Activated CD4-positive, alpha-beta T cell treated with anti-CD3 and anti-CD28 coated beads, Interleukin-2, amount 50 U/mL, for 48 hours (primary cell): ENCODE data around the gene CD300LF.

Source experiments
- DNase-seq, 2 experiments: peaks; one replicate each; pipeline ENCODE4 v3.0.0-alpha.2; 2020

Gene CD300LF

DNA sequence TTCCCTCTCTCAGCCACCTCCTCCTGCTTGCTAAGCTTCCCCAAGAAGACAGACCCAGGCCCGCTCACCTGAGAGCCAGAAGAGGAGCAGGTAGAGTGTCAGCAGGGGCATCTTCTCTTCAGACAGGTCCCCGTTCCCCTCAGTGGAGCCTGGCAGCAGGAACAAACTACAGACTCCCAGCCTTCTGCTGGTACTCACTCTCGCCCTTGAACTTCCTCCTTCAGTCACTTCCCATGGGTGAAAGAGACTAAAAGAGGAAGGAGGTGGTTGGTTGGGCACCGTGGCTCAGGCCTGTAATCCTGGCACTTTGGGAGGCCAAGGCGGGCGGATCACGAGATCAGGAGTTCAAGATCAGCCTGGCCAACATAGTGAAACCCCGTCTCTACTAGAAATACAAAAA, at the start of gene CD300LF:
CD300LF (minus strand) TSS at position 168 of the 400 bp plus-strand sequence; CDS start at position 111, 57 bp downstream.
- no peak for DNase-seq

DNA sequence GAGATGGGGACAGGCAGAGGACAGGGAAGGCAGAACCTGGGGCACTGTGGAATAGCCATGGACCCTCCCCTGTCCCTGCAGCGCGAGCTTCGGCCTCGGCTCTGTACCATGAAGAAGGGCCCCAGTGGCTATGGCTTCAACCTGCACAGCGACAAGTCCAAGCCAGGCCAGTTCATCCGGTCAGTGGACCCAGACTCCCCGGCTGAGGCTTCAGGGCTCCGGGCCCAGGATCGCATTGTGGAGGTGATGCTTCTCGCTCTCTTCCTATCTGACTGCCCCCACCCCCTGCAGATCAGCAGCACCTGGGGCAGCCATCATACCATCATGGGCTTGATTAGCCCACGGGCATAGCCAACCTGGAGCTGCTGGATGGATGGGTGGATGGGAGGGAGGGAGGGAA, 49.2 kb upstream of the CD300LF start:
- no peak for DNase-seq

DNA sequence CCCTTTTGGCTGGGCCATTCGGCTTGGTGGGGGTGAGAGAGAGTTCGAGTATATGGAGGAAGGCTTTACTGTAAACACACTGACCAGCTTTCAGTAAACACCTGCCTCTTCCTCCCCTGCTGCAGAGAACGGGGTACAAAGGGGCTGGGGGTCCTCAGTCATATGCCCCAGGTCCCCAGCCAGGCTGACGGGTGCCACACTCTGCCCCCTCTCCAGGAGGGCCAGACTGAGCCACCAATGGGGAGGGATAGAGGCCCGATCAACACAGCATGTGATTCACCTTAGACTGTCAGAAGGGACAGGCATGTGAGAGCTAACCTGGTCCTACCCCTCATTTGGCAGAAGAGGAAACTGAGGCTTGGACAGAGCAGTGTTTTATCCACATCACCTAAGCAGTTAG, 48.7 kb upstream of the CD300LF start:
- no peak for DNase-seq

DNA sequence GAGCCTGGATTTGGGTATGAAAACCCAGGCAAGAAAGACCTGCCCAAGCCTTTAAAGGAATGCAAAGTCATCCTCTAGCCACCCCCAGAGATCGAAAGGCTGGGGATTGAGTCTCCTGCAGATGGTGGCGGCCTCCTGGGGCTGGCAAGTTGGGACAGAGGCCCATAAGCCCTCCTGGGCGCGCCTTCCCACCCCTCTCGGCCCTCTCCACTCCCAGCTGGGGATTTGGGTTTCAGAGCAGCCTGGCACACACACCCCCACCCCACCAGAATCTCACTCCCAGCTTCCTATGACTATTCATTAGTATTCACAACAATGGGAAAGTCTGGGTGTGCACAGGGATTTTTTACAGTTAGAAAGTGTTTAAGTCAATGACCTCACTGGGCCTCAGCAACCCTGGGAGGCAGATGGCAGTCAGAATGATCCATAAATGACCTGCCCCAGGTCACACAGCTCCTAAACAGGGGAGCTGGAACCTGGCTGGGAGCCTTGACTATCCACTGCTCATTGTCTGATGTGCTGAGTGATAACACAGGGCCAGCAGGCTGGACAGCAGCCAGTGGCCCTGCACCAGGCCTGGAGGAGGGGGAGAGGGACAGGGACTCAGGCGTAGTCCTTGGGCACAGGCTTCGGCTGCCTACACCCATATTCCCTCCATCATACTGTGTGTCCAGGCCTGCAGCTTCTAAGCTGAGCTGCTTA, 47.8 kb upstream of the CD300LF start:
- DNase-seq, result no peak

DNA sequence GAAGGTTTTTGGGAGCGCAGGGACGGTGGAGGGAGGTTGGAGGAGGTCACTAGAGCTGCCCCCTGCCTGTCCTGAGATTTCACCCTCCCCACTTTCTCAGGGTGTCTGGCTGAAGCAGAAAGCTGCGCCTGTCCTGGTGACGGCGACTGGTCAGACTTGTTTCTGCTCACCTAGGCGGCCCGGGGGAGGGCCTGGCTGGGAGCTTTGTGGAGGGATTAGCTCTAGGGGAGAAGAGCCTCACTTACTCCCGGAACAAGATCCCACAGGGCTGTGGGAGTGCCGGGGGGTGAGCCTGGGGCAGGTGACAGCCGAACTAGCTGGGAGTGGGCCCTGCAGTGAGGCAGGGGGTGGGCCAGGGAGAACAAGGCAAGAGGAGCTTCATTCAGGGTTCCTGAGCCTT, 47.2 kb upstream of the CD300LF start:
- no peak for DNase-seq

DNA sequence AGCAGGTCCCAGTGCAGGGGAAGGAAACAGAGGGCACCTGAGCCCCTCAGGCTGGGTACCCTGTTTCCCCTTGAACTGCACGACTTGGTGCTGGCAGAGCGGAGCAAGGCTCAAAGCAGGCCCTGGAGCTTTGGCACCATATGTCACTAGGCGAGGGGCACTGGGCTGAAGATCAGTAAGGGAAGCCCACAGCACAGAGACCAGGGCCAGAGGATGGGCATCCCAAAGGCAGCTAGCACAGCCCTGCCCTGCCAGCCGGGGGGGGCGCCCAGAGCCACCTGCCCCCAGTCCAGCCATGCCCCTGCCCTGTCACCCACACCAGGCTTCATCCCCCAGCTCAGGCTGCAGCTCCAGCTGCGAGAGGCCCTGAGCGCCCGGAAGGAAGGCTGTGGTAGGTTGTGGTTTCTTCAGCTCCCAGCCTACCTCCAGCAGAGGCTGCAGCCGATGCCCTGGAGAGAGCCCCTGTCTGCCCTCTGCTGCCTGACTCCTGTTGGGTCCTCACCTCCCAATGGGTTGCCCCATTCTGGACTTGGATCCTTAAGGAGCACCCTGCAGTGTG, 46.6 kb upstream of the CD300LF start:
- DNase-seq, result peak in 1 of 2 experiments; percentile 59

DNA sequence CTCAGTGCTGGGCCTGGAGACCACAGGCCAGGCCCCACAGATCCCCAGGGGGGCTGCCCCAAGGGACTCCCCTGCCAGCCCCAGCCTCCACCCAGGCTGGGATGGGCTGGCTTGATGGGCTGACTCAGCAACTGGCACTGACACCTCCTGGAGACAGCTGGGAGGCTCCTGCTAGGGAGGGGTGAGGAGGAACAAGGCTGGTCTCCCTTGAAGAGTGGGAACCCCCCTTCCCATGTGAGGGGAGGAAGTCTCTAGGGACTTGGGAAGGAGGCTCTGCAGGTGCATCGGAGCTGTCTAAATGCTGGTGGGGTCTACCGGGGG, 46.1 kb upstream of the CD300LF start:
- DNase-seq, result no peak

DNA sequence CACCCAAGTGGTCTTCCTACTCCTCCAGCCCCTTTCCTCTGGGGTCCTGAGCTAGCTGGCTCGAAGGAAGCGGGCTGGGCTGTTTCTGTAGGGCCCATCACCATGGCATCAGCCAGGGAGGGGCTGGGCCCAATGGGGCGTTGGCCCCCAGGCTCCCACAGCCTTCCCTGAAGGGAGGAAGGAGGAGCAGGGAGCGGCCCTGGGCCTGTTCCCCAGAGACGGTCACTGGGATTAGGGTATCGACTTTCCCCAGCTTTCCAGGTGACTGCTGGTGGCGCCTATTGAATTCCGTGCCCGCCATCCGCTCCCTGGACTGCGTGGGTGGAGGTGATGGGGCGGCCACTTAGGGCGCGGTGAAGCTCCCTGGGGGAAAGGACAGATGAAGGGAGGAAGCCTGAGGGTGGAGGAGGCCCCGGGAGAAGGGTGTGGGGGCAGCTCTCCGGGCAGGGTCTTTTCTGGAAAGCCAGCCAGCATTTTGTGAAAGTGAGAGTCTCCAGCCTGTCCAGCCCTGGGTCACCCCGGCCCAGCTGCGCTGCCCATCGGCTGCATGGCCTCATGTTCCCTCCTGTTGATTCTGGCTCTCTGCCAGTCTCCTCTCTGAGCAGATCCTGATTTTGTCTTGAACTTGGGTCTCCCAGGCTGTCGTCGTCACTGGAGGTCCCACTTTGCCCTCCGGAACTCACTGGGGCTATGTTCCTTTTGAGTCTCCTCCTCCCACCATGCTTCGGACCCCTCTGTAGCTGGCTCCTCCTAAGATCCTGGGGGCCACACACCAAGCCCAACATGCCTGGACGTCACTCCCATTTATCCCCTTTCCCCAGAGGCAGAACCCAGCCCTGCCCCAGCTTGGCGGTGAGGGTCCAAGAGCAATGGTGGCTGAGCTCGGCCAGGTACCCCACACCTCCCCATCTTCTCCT, 45.5 kb upstream of the CD300LF start:
- DNase-seq, result no peak

DNA sequence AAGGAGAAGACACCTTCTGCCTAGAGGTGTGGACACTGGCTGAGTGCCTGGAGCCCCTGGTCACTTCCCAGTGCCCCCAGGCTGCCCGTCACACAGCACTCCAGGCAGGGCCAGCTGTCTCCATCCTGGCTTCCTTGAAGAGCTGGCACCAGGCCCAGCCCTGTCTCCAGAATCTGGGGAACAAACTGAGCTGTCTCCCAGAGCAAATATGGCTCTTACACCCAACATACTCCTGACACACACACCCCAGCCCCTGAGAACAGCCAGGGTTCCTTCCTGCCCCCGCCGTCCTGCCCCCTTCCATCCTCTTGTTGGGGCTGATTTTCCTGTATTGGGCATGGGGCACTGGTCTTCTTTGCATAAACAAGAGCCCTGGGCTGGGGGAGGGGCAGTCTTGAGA, 44.8 kb upstream of the CD300LF start:
- DNase-seq, result no peak

DNA sequence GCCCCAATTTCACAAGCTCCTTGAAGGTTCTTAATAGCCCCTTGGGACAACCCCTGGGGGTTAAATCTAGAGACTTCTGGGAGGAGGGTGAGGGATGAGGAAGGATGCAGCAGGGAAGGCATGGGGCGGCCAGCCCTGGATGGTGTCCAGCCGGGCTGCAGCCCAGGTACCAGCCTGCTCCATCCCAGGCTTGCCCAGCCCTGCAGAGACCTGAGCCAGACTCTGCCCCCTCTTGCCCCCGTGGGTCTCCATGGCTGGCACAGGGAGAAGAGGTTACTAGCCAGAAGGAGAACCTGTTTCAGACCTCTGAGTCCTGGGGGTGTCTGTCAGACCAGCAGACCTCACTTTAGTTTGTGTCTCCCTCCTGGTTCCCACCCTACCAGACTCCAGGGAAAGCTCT, 44.2 kb upstream of the CD300LF start:
- no peak for DNase-seq

DNA sequence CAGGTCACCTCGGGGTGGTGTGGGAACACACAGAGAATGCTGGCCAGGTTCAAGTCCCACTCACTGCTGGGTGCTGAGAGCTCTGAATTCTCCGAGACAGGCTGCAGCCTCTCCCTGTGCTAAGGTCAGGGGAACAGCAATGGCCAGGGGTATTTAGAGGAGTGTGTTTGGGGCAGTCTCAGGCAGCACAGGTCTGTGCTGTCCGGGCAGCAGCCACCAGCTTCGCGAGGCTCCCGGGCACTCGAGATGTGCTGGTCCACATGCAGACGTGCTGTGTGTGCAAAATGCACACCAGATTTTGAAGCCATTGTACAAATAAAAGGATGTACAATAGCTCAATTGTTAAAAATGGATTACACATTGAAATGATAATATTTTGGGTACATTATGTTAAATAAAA, 42.8 kb upstream of the CD300LF start:
- DNase-seq, result no peak

DNA sequence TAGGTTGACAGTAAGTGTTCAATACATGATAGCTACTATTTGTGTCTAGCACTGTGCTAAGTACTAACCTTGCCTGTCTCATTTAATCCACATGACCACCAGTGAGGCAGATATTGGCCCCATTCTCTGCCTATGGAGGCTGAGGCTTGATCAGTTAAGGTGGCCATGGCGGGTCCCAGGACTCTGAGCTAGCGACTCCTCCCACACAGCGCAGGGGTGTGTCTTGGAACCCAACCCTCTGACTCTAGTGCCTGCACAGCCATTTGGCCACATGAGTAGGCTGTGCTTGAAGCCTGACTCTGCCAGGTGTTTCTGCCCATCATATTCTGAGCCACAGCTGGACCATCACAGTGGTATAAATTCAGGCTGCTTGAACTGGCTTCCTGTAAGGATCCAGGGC, 42.1 kb upstream of the CD300LF start:
- no peak for DNase-seq

DNA sequence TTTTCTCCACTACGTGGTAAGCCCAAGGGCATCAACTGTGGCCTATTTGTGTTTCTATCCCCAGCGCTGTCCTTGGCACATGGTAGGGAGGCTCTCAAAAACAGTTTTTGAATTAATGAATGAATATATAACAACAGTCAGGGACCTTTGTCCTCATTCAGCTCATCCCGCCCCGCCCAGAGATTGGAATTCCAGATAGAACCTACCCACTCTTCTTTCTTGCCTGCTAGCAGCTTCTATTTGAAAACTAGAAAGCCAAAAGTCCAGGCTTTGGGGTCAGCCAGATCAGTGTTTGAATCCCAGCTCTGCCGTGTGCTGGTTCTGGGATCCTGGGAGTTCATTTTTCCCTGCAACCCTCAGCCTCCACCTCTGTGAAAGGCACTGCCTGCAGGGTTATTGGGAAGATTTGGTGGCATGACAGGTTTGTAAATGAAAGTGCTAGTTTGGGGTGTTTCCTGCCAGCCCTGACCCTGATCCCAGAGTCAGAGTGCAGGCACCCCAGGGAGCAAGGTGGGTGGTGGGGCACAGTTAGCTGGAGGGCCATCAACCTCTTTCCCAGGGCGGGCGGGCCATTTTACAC, 40.2 kb upstream of the CD300LF start:
- DNase-seq, result no peak

DNA sequence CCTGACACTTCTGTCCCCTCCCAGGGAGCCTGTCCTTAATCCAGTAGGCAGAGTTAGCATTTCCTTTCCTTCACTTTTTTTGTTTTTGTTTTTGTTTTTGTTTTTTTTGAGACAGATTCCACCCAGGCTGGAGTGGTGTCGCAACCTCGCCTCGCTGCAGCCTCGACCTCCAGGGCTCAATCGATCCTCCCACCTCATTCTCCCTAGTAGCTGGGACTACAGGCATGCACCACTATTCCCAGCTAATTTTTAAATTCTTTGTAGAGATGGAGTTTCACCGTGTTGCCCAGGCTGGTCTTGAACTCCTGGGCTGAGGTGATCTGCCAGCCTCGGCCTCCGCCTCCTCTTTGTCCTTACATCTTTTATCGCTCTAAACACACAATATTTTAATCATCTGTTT, 39.7 kb upstream of the CD300LF start:
- DNase-seq, result no peak

DNA sequence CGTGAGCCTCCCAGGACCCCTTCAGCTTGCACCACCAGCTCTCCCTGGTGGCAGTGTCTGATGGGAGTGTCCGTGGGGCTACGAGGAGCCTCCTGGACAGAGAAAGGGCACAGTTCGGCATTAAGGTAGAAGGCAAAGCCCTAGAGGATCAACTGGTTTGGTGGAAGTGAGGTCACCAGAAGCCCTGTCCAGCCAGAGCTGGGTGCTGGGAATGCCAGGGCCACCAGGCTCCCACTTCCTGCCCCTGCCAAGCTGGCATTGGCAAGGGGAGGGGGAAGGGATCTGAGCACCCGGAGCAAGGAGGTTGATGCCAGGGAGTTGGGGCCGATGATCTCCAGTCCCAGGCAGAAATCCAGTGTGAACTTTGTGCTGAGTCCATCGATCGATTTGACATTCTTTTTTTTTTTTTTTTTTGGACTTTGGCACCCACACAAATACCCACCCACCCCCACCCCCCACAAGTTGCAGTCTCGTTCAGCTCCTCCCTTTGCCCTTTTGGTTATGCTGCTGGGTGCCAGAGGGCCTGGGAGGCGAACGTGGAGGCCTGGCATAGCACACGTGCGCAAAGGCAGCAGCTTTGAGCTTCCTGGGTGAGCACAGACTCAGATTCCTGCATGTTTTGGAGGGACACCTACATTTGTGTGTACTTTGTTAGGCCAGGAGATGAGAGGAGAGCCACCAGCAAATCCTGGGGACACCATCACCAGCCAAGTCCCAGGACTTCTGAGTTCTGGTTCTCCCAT, 37.8 kb upstream of the CD300LF start:
- peak in 1 of 2 experiments; percentile 48 for DNase-seq

DNA sequence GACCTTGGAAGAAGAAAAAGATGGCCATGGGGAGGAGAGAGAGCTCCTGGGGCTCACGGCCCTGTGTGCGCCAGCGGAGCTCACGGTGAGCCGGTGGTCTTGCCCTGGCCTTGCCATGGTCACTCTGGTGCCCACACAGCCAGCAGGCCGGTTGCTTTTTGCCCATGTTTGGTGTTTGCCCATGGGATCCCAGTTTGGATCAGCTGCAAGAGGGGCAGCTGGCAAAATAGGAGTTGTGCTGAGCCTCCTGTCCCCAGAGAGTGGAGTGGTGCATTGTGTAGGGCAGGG, 37.3 kb upstream of the CD300LF start:
- no peak for DNase-seq

DNA sequence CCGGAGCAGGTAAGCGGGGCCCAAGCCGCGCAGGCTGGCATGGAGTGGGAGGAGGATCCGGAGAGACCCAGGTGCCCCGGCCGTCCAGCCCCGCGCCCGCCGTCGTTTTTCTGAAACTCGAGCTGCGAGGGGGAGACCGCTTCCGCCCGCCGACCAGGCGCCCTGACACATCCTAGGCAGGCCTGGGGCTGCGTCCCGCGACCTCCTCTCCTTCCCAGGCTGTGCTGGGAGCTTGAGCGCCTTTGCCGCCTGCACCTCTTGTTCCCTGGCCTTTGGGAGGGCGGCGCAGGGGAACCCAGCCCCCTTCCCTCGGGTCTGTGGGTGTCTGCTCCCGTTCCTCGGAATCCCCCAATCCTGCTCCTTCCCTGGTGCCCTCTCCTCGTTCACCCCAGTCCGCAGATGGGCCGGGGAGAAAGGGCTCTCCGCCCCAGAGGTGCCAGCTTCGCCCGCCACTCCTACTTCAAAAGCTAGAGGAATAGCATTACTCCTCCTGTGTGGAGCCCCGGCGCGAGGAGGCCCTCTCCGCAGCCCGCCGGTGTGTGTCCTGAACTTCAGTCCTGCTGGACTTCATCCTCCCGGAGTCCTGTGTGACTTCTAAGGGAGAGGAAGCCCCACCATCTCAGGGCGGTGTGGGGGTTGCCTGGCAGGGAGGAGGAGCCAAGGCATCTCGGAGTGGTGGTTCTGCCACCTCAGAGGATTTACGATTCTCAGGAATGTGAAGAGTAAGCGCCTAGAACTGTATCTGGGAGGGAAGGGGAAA, 36.7 kb upstream of the CD300LF start:
- DNase-seq, result peak; percentile 58 to 62

DNA sequence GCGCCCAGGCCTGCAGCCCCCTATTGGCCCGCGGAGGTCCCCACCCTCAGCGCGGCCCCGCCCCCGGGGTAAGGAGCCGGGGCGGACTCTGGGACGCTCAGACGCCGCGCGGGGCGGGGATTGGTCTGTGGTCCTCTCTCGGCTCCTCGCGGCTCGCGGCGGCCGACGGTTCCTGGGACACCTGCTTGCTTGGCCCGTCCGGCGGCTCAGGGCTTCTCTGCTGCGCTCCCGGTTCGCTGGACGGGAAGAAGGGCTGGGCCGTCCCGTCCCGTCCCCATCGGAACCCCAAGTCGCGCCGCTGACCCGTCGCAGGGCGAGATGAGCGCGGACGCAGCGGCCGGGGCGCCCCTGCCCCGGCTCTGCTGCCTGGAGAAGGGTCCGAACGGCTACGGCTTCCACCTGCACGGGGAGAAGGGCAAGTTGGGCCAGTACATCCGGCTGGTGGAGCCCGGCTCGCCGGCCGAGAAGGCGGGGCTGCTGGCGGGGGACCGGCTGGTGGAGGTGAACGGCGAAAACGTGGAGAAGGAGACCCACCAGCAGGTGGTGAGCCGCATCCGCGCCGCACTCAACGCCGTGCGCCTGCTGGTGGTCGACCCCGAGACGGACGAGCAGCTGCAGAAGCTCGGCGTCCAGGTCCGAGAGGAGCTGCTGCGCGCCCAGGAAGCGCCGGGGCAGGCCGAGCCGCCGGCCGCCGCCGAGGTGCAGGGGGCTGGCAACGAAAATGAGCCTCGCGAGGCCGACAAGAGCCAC, 36.0 kb upstream of the CD300LF start, which contains the start of gene NHERF1:
NHERF1 (plus strand) TSS at position 100 of the 750 bp plus-strand sequence; CDS start at position 319, 219 bp downstream.
- DNase-seq, result peak; percentile 93 to 94

DNA sequence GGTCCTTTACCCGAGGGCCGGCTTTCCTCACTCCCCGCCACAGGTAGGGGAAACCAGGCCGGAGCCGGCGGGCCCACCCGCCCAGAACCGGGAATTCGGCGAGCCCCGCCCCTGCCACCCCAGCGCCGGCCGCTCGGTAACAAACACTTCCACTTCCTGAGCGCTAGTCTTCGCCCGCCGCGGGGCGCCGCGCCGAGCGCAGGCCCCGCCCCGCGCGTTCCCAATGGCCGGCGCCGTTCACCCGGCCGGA, 35.5 kb upstream of the CD300LF start:
- DNase-seq, result no peak

DNA sequence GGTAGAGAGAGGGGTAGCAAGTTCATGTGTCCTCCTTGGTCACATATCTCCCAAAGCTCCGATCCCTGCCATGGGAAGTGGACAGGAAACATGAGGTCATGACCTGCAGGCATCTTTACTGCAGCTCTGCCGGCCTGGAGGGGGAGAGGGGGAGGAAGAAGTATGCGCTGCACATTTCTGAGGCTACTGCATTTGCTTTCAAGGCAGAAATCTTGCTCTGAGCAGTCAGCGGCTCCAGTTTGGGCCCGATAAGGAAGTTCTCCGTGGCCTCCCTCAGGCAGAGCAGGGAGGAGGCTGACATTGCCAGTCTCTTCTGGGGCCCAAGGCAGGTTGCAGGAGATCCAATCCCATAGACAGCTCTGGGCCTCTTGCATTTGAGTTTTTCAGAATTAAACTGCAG, 34.2 kb upstream of the CD300LF start:
- no peak for DNase-seq

DNA sequence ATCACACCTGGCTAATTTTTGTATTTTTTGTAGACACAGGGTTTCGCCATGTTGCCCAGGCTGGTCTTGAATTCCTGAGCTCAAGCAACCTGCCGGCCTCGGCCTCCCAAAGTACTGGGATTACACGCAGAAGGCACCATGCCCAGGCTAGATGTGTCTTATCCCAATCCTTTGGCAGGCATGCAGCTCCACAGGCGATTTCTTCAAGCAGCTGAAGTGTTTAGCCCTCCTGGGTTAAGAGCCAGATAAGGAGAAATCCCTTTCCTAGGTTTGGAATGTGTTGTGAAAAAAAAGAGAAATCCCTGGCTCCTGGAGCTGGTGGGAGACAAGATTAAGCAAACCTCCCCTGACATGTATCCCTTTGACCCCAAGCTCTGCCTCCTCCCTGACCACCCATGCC, 33.7 kb upstream of the CD300LF start:
- DNase-seq, result no peak
